Natural killer cell (primary cell): Measurements from ENCODE around the gene EFHC2. TPM values are rescaled to one million over a fixed set of nuclear protein-coding genes. Genes with fewer than 3 reads are reported as not detected.

Source experiments
- ATAC-seq, 3 donors: fragments of 150-1000 bp in 2 of 3; fragments of 200-7000 bp in 1 of 3; cut with Tn5 transposase; 1 replicate in 1 of 3; 2 replicates in 2 of 3; pipeline ENCODE4 v1.10.0; 2021; ENCODE audit warnings: mild to moderate bottlenecking in 2 of 3, moderate library complexity in 2 of 3
- DNase-seq, 2 donors: peaks; one replicate each; pipeline versions ENCODE4 v3.0.0 to v3.0.0-alpha.2; 2013 to 2021; ENCODE audit warnings: mixed read lengths in 1 of 2
- H3K27ac ChIP-seq: one replicate; pipeline ENCODE4 v1.5.1; 2013; ENCODE audit warnings: mild to moderate bottlenecking, low read length
- H3K27me3 ChIP-seq: one replicate; pipeline ENCODE4 v1.6.1; 2013; ENCODE audit warnings: low read length; ENCODE audit not compliant: control insufficient read depth, insufficient read depth
- H3K36me3 ChIP-seq: one replicate; pipeline ENCODE4 v1.6.1; 2013; ENCODE audit warnings: low read length; ENCODE audit not compliant: control insufficient read depth, insufficient read depth
- H3K4me1 ChIP-seq: one replicate; pipeline ENCODE4 v1.6.1; 2013; ENCODE audit warnings: low read length; ENCODE audit not compliant: control insufficient read depth, insufficient read depth
- H3K4me3 ChIP-seq: one replicate; pipeline ENCODE4 v1.5.1; 2013; ENCODE audit warnings: low read length
- H3K9me3 ChIP-seq: one replicate; pipeline ENCODE4 v1.6.1; 2013; ENCODE audit warnings: low read length; ENCODE audit not compliant: control insufficient read depth, insufficient read depth
- H3K27ac Mint-ChIP-seq, 2 donors: one replicate each; pipeline ENCODE4 v1.8.0; 2022; ENCODE audit warnings: mild to moderate bottlenecking in 2 of 2, mixed read lengths in 2 of 2, moderate library complexity in 1 of 2
- H3K27me3 Mint-ChIP-seq, 2 donors: one replicate each; pipeline ENCODE4 v1.8.0; 2022; ENCODE audit warnings: low read depth in 2 of 2, mixed read lengths in 2 of 2
- H3K36me3 Mint-ChIP-seq: one replicate; pipeline ENCODE4 v1.8.0; 2022; ENCODE audit warnings: mixed read lengths
- H3K4me1 Mint-ChIP-seq, 2 donors: one replicate each; pipeline ENCODE4 v1.8.0; 2022; ENCODE audit warnings: mixed read lengths in 2 of 2
- H3K4me3 Mint-ChIP-seq: one replicate; pipeline ENCODE4 v1.8.0; 2022; ENCODE audit warnings: mild to moderate bottlenecking, moderate library complexity, mixed read lengths
- H3K9me3 Mint-ChIP-seq, 2 donors: one replicate each; pipeline ENCODE4 v1.8.0; 2022; ENCODE audit warnings: mixed read lengths in 2 of 2
- CTCF ChIP-seq: fragments of 200-600 bp; IDR thresholded peaks from one replicate; pipeline ENCODE4 v1.8.0; 2022; ENCODE audit warnings: antibody characterized with exemption
- WGBS: methylation state at CpG from one replicate; pipeline ENCODE4 v1.1.7; 2013; ENCODE audit warnings: missing lambda C conversion rate; ENCODE audit not compliant: insufficient coverage; 5-methylcytosine and 5-hydroxymethylcytosine counted together
- intact Hi-C: fragments of 100-400 bp; cut with micrococcal nuclease; formaldehyde crosslinking; loops from one replicate; pipeline ENCODE4 v1.14.2; 2022
- total RNA-seq, 4 donors: library from RNA; stranded (reverse); fragments of 120-200 nt in 1 of 4; gene quantifications; one replicate each; pipeline versions ENCODE4 v1.2.3 to v1.2.4, GENCODE V29; 2013 to 2022

The EFHC2 gene
- total RNA-seq, 3 donors from 2014 or later (not counting 1 experiment from before 2014, with no cell fraction given), result 5.7 to 9.1 (median 8.9) TPM

- 100% methylated on average over 2 of the region's 3 CpGs for WGBS
- H3K4me1 ChIP-seq, result no peaks in the 10 kb centered on the region
- H3K9me3 ChIP-seq, result no peaks in the 10 kb centered on the region
- H3K4me3 Mint-ChIP-seq, result no peak overlapping the region
- H3K36me3 Mint-ChIP-seq, result no peaks in the 10 kb centered on the region
- H3K4me1 Mint-ChIP-seq, result no peaks in the 10 kb centered on the region
- TF ChIP-seq CTCF, result no peak
- intact Hi-C loops, result no loop called here
- H3K27me3 Mint-ChIP-seq, result peaks cover 4 to 15% of the 10 kb centered on the region in 2 donors
- no peak overlapping the region for H3K4me3 ChIP-seq
- no peaks in the 10 kb centered on the region for H3K36me3 ChIP-seq
- H3K9me3 Mint-ChIP-seq, result peaks cover 0 to 5% of the 10 kb centered on the region in 2 donors
- H3K27ac Mint-ChIP-seq, result no peak overlapping the region
- no peak overlapping the region for H3K27ac ChIP-seq
- DNase-seq (no peak), ATAC-seq (no peak)
- H3K27me3 ChIP-seq, result no peaks in the 10 kb centered on the region
These were observed 238.8 kb downstream of the EFHC2 start for GRCh38 chrX:44104699-44105098.

GRCh38 chrX:44101281-44101680 is 242.2 kb downstream of the EFHC2 start:
- H3K4me3 ChIP-seq, result no peak overlapping the region
- Mint-ChIP-seq H3K36me3 (no peaks in the 10 kb centered on the region), H3K4me3 (no peak overlapping the region), H3K4me1 (no peaks in the 10 kb centered on the region), H3K9me3 (peaks cover 0 to 3% of the 10 kb centered on the region in 2 donors), H3K27me3 (peaks cover 4 to 14% of the 10 kb centered on the region in 2 donors), H3K27ac (no peak overlapping the region)
- H3K4me1 ChIP-seq, result no peaks in the 10 kb centered on the region
- DNase-seq (no peak), ATAC-seq (no peak)
- no peaks in the 10 kb centered on the region for H3K9me3 ChIP-seq
- H3K27ac ChIP-seq, result no peak overlapping the region
- 90% methylated on average over 2 of the region's 3 CpGs for WGBS
- H3K27me3 ChIP-seq, result no peaks in the 10 kb centered on the region
- intact Hi-C loops, result no loop called here
- H3K36me3 ChIP-seq, result no peaks in the 10 kb centered on the region
- no peak for TF ChIP-seq CTCF

- no peaks in the 10 kb centered on the region for H3K9me3 ChIP-seq
- no peak overlapping the region for H3K4me3 ChIP-seq
- Mint-ChIP-seq H3K27ac (no peak overlapping the region), H3K4me3 (no peak overlapping the region), H3K36me3 (no peaks in the 10 kb centered on the region), H3K4me1 (no peaks in the 10 kb centered on the region), H3K27me3 (peaks cover 4 to 8% of the 10 kb centered on the region in 2 donors), H3K9me3 (no peaks in the 10 kb centered on the region)
- no peaks in the 10 kb centered on the region for H3K4me1 ChIP-seq
- intact Hi-C loops, result no loop called here
- ATAC-seq, result no peak
- TF ChIP-seq CTCF, result no peak
- no peaks in the 10 kb centered on the region for H3K36me3 ChIP-seq
- DNase-seq, result no peak
- no peaks in the 10 kb centered on the region for H3K27me3 ChIP-seq
- WGBS, result no CpG with 5 or more reads among the region's 2 CpGs
- no peak overlapping the region for H3K27ac ChIP-seq
These were observed 244.1 kb downstream of the EFHC2 start for GRCh38 chrX:44099366-44099765.

Other genes starting within 250 kb of the EFHC2 start
- 10 to 100 TPM in 1 of 3 donors, 1 to 10 TPM in 2; 6.1 to 10.6 (median 6.5) TPM for gene FUNDC1, start 199.2 kb upstream of the EFHC2 start, total RNA-seq